HepG2 (cell line): ENCODE data around the gene SIK3. TPM values are rescaled to one million over a fixed set of nuclear protein-coding genes. Genes with fewer than 3 reads are reported as not detected.

Experiments
- AHR ChIP-seq: IDR thresholded peaks from 2 replicates; pipeline ENCODE4 v1.6.1; 2018; ENCODE audit warnings: missing genetic modification reagents, missing compliant biosample characterization
- ATF4 ChIP-seq, 2 experiments: fragments of 450-650 bp in 1 of 2; sonication (generic) in 1 of 2; formaldehyde crosslinking; IDR thresholded peaks; 2 replicates each; pipeline versions ENCODE4 v1.5.0 to v1.8.0; 2020 to 2022; ENCODE audit warnings: mild to moderate bottlenecking in 1 of 2, missing genetic modification reagents in 1 of 2
- ATF7 ChIP-seq, 2 experiments: fragments of 450-650 bp in 1 of 2; sonication (generic) in 1 of 2; formaldehyde crosslinking in 1 of 2; IDR thresholded peaks; 2 replicates each; pipeline versions ENCODE4 v1.4.0 to v1.6.1; 2016 to 2020; ENCODE audit warnings: antibody characterized with exemption in 1 of 2, mild to moderate bottlenecking in 1 of 2, missing genetic modification reagents in 1 of 2
- ELF1 ChIP-seq: sonication (generic); formaldehyde crosslinking; IDR thresholded peaks from 2 replicates; pipeline ENCODE4 v1.4.0; 2020; ENCODE audit warnings: missing genetic modification reagents
- EP300 ChIP-seq, 3 experiments: sonication (generic) in 1 of 3; formaldehyde crosslinking in 1 of 3; IDR thresholded peaks; 2 replicates each; pipeline versions ENCODE4 v1.5.1 to v1.6.1; 2011 to 2020; ENCODE audit warnings: low read depth in 2 of 3, low read length in 2 of 3, borderline replicate concordance in 1 of 3, improper control_type of control experiment in 1 of 3, mild to moderate bottlenecking in 1 of 3, missing genetic modification reagents in 1 of 3, moderate library complexity in 1 of 3
- HMG20A ChIP-seq: IDR thresholded peaks from 2 replicates; pipeline ENCODE4 v1.6.1; 2016; ENCODE audit warnings: borderline replicate concordance
- HNF1B ChIP-seq: sonication (generic); formaldehyde crosslinking; IDR thresholded peaks from 2 replicates; pipeline ENCODE4 v1.5.1; 2020; ENCODE audit warnings: mild to moderate bottlenecking, moderate library complexity, missing genetic modification reagents
- ONECUT2 ChIP-seq: sonication (generic); formaldehyde crosslinking; IDR thresholded peaks from 2 replicates; pipeline ENCODE4 v1.4.0; 2020; ENCODE audit warnings: missing genetic modification reagents
- RAD21 ChIP-seq: fragments of 450-650 bp; formaldehyde crosslinking; IDR thresholded peaks from 2 replicates; pipeline ENCODE4 v1.5.0; 2020; ENCODE audit warnings: mild to moderate bottlenecking
- RXRB ChIP-seq: IDR thresholded peaks from 2 replicates; pipeline ENCODE4 v1.6.1; 2016; ENCODE audit warnings: borderline replicate concordance, missing genetic modification reagents, missing compliant biosample characterization
- SMAD3 ChIP-seq: sonication (generic); formaldehyde crosslinking; IDR thresholded peaks from 2 replicates; pipeline ENCODE4 v1.4.0; 2020; ENCODE audit warnings: missing genetic modification reagents
- ZFYVE20 ChIP-seq: sonication (generic); formaldehyde crosslinking; IDR thresholded peaks from 2 replicates; pipeline ENCODE4 v1.8.0; 2023; ENCODE audit warnings: low read depth, mild to moderate bottlenecking, moderate library complexity, missing genetic modification reagents, borderline replicate concordance
- ZNF12 ChIP-seq: sonication (generic); formaldehyde crosslinking; IDR thresholded peaks from 2 replicates; pipeline ENCODE4 v1.5.0; 2020; ENCODE audit warnings: missing genetic modification reagents
- ZNF317 ChIP-seq: sonication (generic); formaldehyde crosslinking; IDR thresholded peaks from 2 replicates; pipeline ENCODE4 v1.5.0; 2020; ENCODE audit warnings: mild to moderate bottlenecking, missing genetic modification reagents
- ZNF441 ChIP-seq: sonication (generic); formaldehyde crosslinking; IDR thresholded peaks from 2 replicates; pipeline ENCODE4 v1.7.0; 2021; ENCODE audit warnings: missing genetic modification reagents, borderline replicate concordance
- polyA plus RNA-seq, 8 experiments: library from polyadenylated mRNA; depleted of rRNA in 3 of 8; stranded (reverse) in 7 of 8; unstranded in 1 of 8; fragments of >200 nt; fragmentation: Illumina TruSeq in 4 of 8; extraction: Trizol in 4 of 8; gene quantifications; 2 replicates each; pipeline versions ENCODE4 v1.2.1 to v1.2.3, GENCODE V29; 2011 to 2016; ENCODE audit warnings: low read depth in 4 of 8, missing spikeins in 1 of 8, mixed read lengths in 1 of 8; ENCODE audit not compliant: insufficient read depth in 1 of 8
- total RNA-seq, 5 experiments: library from RNA; depleted of rRNA; stranded (reverse); fragments of >200 nt; fragmentation: Illumina TruSeq; extraction: Trizol; gene quantifications; 2 replicates each; pipeline ENCODE4 v1.2.3, GENCODE V29; 2016; ENCODE audit warnings: low read depth in 1 of 5
- TF ChIP-seq, protein P1 (sequence below): sonication (generic); formaldehyde crosslinking; IDR thresholded peaks from 2 replicates; pipeline ENCODE4 v1.8.0; 2022; ENCODE audit warnings: missing genetic modification reagents, mild to moderate bottlenecking, borderline replicate concordance
- TF ChIP-seq, protein P2 (sequence below): sonication (generic); formaldehyde crosslinking; IDR thresholded peaks from 2 replicates; pipeline ENCODE4 v1.4.0; 2020; ENCODE audit warnings: missing genetic modification reagents, borderline replicate concordance
- TF ChIP-seq, protein P3 (sequence below): IDR thresholded peaks from 2 replicates; pipeline ENCODE4 v1.6.1; 2016; ENCODE audit warnings: low read depth

SIK3 gene
- total and polyA plus RNA-seq, 2 of the 13 experiments (the other 11 are each of a cell fraction or from before 2014, with no cell fraction given), result 5.7 to 9.8 TPM

DNA sequence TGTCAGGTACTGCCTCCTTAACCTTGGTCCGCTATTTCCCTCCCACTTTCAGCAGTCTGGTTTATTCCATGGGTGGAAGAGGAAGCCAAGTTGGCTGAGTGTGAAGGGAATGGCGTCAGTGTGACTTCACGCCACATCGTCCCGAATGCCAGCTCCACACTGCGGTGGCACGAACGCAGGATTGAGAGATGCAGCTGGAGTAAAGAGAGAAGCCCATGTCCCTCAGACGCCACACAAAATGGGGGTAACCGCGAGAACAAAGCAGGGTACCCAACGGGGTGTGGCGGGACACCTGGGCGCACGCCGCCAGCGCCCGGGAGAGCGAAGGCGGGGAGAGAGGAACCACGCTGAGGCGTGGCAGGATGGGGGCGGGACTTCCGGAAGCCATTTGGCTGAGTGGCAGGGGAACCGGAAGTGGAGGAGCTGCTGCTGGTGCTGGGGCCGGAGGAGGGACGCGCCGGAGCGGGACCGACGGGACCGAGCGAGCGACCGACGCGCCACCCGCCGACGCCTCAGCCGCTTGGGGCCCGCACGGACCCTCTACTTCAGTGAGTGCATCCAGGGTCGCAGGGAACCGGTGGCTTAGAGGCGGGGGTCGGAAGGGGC, 45.7 kb upstream of the SIK3 start, which contains the start of gene PAFAH1B2 (continued):
- TF ChIP-seq ATF4 (CRISPR knock-in tag; IDR thresholded peaks at IDR 0.05) (peak in 1 of 2 experiments; percentile 53; a peak in 1 of 4 replicates), RAD21 (no peak), AHR (0 out of 2 replicates have a peak, but pooled peaks have one; percentile 20), HNF1B (CRISPR knock-in tag) (peak; percentile 81), ZNF441 (CRISPR knock-in tag) (peak; percentile 28; the same call in 1 of the 2 replicates), SMAD3 (CRISPR knock-in tag) (peak; percentile 58; the same call in 1 of the 2 replicates), ONECUT2 (CRISPR knock-in tag) (no peak), ZNF12 (CRISPR knock-in tag) (peak; percentile 55; the same call in 1 of the 2 replicates), EP300 (IDR thresholded peaks at IDR 0.05; ENCODE audit: low read depth in 2 of 2, low read length in 2 of 2) (peak in 1 of 2 experiments; percentile 15; a peak in 1 of 4 replicates), EP300 (CRISPR knock-in tag; IDR thresholded peaks at IDR 0.05; ENCODE audit: borderline replicate concordance) (no peak), HMG20A (CRISPR knock-in tag) (no peak), ZFYVE20 (CRISPR knock-in tag) (no peak), RXRB (CRISPR knock-in tag) (peak; percentile 76), ZNF317 (CRISPR knock-in tag) (peak; percentile 57; the same call in 1 of the 2 replicates), ATF7 (IDR thresholded peaks at IDR 0.05) (no peak), ATF7 (CRISPR knock-in tag; IDR thresholded peaks at IDR 0.05) (peak; percentile 70; the same call in 1 of the 2 replicates), ELF1 (CRISPR knock-in tag) (peak; percentile 87)
- TF ChIP-seq, protein P1, sequence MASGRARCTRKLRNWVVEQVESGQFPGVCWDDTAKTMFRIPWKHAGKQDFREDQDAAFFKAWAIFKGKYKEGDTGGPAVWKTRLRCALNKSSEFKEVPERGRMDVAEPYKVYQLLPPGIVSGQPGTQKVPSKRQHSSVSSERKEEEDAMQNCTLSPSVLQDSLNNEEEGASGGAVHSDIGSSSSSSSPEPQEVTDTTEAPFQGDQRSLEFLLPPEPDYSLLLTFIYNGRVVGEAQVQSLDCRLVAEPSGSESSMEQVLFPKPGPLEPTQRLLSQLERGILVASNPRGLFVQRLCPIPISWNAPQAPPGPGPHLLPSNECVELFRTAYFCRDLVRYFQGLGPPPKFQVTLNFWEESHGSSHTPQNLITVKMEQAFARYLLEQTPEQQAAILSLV (CRISPR knock-in tag), result no peak
- TF ChIP-seq, protein P2, sequence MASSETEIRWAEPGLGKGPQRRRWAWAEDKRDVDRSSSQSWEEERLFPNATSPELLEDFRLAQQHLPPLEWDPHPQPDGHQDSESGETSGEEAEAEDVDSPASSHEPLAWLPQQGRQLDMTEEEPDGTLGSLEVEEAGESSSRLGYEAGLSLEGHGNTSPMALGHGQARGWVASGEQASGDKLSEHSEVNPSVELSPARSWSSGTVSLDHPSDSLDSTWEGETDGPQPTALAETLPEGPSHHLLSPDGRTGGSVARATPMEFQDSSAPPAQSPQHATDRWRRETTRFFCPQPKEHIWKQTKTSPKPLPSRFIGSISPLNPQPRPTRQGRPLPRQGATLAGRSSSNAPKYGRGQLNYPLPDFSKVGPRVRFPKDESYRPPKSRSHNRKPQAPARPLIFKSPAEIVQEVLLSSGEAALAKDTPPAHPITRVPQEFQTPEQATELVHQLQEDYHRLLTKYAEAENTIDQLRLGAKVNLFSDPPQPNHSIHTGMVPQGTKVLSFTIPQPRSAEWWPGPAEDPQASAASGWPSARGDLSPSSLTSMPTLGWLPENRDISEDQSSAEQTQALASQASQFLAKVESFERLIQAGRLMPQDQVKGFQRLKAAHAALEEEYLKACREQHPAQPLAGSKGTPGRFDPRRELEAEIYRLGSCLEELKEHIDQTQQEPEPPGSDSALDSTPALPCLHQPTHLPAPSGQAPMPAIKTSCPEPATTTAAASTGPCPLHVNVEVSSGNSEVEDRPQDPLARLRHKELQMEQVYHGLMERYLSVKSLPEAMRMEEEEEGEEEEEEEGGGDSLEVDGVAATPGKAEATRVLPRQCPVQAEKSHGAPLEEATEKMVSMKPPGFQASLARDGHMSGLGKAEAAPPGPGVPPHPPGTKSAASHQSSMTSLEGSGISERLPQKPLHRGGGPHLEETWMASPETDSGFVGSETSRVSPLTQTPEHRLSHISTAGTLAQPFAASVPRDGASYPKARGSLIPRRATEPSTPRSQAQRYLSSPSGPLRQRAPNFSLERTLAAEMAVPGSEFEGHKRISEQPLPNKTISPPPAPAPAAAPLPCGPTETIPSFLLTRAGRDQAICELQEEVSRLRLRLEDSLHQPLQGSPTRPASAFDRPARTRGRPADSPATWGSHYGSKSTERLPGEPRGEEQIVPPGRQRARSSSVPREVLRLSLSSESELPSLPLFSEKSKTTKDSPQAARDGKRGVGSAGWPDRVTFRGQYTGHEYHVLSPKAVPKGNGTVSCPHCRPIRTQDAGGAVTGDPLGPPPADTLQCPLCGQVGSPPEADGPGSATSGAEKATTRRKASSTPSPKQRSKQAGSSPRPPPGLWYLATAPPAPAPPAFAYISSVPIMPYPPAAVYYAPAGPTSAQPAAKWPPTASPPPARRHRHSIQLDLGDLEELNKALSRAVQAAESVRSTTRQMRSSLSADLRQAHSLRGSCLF, result no peak
- TF ChIP-seq, protein P3, sequence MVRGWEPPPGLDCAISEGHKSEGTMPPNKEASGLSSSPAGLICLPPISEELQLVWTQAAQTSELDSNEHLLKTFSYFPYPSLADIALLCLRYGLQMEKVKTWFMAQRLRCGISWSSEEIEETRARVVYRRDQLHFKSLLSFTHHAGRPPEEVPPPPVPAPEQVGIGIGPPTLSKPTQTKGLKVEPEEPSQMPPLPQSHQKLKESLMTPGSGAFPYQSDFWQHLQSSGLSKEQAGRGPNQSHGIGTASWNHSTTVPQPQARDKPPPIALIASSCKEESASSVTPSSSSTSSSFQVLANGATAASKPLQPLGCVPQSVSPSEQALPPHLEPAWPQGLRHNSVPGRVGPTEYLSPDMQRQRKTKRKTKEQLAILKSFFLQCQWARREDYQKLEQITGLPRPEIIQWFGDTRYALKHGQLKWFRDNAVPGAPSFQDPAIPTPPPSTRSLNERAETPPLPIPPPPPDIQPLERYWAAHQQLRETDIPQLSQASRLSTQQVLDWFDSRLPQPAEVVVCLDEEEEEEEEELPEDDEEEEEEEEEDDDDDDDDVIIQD (CRISPR knock-in tag), result peak; percentile 36; the same call in 1 of the 2 replicates
